Fibroblast of villous mesenchyme (primary cell): Measurements from ENCODE around the gene KRTAP9-8. TPM values are rescaled to one million over a fixed set of nuclear protein-coding genes. Genes with fewer than 3 reads are reported as not detected.
A peak's percentile ranks its signal among the peaks of the same experiment; 100 is the strongest.
"Not testable (repeated sequence)": the region's sequence is repeated elsewhere in the genome, so short reads cannot be mapped to it uniquely, and the experiment has no call there.

Experiments used
- DNase-seq: peaks from one replicate; pipeline ENCODE4 v3.0.0-alpha.2; 2010; ENCODE audit warnings: low read depth
- H3K4me3 ChIP-seq: 2 replicates; pipeline ENCODE4 v1.5.1; 2011; ENCODE audit warnings: low read depth, mild to moderate bottlenecking, low read length
- CTCF ChIP-seq: IDR thresholded peaks from 2 replicates; pipeline ENCODE4 v1.5.1; 2012; ENCODE audit warnings: low read depth, mild to moderate bottlenecking, low read length; ENCODE audit not compliant: insufficient read depth
- total RNA-seq: library from RNA; depleted of rRNA; stranded (reverse); fragments of >200 nt; gene quantifications from 2 replicates; pipeline ENCODE4 v1.2.3, GENCODE V29; 2012

KRTAP9-8 gene
- total RNA-seq, 1 donor = not detected

- no peak for TF ChIP-seq CTCF
- no peak overlapping the region for H3K4me3 ChIP-seq
- no peak for DNase-seq
Observed at GRCh38 chr17:41251261-41251660, 13.5 kb downstream of the KRTAP9-8 start.

- no peak overlapping the region for H3K4me3 ChIP-seq
- TF ChIP-seq CTCF = no peak
- DNase-seq = no peak
Observed at GRCh38 chr17:41254861-41255260, 17.1 kb downstream of the KRTAP9-8 start.

DNA sequence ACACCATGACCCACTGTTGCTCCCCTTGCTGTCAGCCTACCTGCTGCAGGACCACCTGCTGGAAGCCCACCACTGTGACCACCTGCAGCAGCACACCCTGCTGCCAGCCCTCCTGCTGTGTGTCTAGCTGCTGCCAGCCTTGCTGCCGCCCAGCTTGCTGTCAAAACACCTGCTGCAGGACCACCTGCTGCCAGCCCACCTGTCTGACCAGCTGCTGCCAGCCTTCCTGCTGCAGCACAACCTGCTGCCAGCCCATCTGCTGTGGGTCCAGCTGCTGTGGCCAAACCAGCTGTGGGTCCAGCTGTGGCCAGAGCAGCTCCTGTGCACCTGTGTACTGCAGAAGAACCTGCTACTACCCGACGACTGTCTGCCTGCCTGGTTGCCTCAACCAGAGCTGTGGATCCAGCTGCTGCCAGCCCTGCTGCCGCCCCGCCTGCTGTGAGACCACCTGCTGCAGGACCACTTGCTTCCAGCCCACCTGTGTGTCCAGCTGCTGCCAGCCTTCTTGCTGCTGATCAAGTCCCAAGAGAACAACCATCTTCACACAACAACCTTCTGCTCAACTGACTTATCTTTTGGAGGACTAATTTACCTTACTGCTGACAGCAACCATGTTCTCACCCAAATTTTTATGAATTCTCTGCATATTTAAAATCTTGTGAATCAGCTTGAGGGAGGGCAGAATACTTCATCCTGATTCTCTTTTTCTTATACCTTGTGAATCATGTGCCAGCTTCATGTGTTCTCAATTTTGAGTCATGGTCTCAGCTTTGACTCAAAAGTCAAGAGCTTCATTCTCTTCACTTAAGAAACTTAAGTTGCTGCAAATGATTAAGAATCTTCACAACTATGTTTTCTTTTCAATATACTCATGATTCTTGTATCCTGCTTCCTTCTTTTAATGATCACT, 17.8 kb downstream of the KRTAP9-8 start, which contains the start of gene KRTAP9-9:
KRTAP9-9 (plus strand) TSS at position 4 of the 910 bp plus-strand sequence.
- DNase-seq, H3K4me3 ChIP-seq: not testable (repeated sequence)

GRCh38 chr17:41256291-41256685, 18.5 kb downstream of the KRTAP9-8 start:
- TF ChIP-seq CTCF = no peak
- DNase-seq = no peak
- no peak overlapping the region for H3K4me3 ChIP-seq

- no peak overlapping the region for H3K4me3 ChIP-seq
- peak; percentile 12 for DNase-seq
- no peak for TF ChIP-seq CTCF
Observed at GRCh38 chr17:41258406-41258805, 20.6 kb downstream of the KRTAP9-8 start.

DNA sequence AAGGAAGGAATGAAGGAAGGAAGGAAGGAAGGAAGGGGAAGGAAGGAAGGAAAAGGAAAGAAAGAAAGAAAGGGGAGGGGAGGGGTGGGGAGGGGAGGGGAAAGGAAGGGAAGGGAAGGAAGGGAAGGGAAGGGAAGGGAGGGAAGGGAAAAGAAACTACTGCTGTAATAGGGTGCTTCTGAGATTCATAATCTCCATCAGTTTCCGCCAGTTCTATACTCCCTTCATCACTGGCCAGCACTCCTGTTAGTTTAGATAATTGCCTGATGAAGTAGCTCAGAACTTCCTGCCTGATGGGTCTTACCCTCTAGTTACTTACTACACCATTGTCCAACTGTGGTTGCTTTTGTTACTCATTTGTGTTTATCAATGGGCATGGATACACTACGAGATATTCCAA, 25.4 kb downstream of the KRTAP9-8 start:
- TF ChIP-seq CTCF = no peak
- DNase-seq = no peak

DNA sequence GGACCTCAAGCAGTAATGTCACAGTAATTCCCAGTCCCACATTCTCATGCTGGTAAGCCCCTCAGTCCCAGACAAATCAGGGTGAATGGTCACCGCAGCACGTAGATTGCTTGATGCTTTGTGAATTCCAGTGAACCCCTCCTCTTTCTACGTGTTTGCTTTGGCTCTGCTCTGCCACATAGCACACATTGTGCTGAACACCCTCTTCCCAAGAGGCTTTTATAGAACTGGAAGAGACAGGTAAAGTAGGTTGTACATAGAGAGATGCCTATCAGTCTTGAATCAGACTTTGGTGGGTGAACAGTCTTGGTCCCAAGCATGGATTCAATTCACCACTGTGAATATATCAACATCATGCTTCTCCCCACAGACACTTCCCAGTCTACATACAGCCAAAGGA, 26.8 kb downstream of the KRTAP9-8 start:
- H3K4me3 ChIP-seq = no peak overlapping the region
- no peak for DNase-seq
- TF ChIP-seq CTCF = no peak

More for the DNA sequence above, 25.4 kb downstream of the KRTAP9-8 start:
- H3K4me3 ChIP-seq = no peak overlapping the region
